Type B pancreatic cell (in vitro differentiated cells): ENCODE measurements around the gene DPM1. TPM values are rescaled to one million over a fixed set of nuclear protein-coding genes. Genes with fewer than 3 reads are reported as not detected.
A peak's percentile ranks its signal among the peaks of the same experiment; 100 is the strongest.

Experiments
- DNase-seq: peaks from one replicate; pipeline ENCODE4 v3.0.0; 2021; ENCODE audit warnings: mixed read lengths; ENCODE audit not compliant: unreplicated experiment; ENCODE audit errors: extremely low spot score
- H3K27ac Mint-ChIP-seq: 2 replicates; pipeline ENCODE4 v1.8.0; 2021; ENCODE audit warnings: mild to moderate bottlenecking, mixed read lengths
- H3K27me3 Mint-ChIP-seq: 2 replicates; pipeline ENCODE4 v1.8.0; 2021; ENCODE audit warnings: mixed read lengths
- H3K36me3 Mint-ChIP-seq: 2 replicates; pipeline ENCODE4 v1.8.0; 2021; ENCODE audit warnings: mixed read lengths
- H3K4me1 Mint-ChIP-seq: one replicate; pipeline ENCODE4 v1.8.0; 2021; ENCODE audit warnings: mixed read lengths; ENCODE audit not compliant: unreplicated experiment
- H3K4me3 Mint-ChIP-seq: 2 replicates; pipeline ENCODE4 v1.8.0; 2021; ENCODE audit warnings: mild to moderate bottlenecking, mixed read lengths
- H3K9me3 Mint-ChIP-seq: 2 replicates; pipeline ENCODE4 v1.8.0; 2021; ENCODE audit warnings: mixed read lengths
- total RNA-seq: library from RNA; stranded (reverse); gene quantifications from 2 replicates; pipeline ENCODE4 v1.2.1, GENCODE V29; 2021; ENCODE audit warnings: low replicate concordance
- TF ChIP-seq, protein P1 (sequence below): fragments of 200-600 bp; sonication (generic); conservative IDR thresholded peaks from 2 replicates; pipeline ENCODE4 v1.5.0; 2021; ENCODE audit warnings: antibody characterized with exemption, mild to moderate bottlenecking

The DPM1 gene
- total RNA-seq, 1 donor from 2014 or later: 36.2 TPM

DNA sequence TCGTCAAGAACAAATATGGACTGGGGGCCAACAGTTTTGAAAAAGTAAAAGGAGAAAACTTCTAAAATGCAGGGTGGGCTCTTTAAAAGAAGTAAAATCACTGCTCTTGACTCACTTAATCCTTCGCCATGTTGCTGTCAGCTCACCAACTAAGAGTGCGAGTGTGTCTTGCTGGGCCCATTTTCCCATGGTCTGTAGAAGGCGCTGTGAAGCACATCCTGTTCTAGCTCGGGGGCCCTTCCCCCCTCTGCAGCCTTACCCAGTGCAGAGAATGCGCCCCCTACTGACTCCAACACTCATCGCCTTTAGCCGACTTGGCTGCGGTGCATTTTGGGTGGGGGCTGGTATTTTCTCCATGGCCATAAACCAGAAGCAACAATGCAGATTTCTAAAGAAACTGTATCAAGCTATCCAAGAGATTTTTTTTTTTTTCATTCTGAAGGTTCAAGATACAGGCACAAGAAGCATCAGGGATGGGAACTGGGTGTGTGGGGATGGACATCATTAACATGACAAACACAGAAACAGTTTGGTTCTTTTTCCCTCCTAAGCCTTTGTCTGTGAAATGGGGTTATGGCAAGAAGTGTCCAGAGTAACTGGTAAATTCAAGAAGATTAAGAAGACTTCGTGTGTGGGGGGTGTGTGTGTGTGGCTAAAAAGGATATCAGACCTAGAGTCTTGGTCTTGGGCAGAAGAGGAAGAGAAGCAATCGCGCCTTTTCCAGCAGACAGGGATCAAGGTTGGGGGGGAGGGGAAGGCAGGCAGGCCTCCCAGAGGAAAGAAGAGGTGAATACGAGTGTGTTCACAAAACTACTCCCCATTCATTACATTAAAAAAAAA, 28.8 kb downstream of the DPM1 start:
- Mint-ChIP-seq H3K9me3 (no peaks in the 10 kb centered on the region), H3K36me3 (peaks cover 29% of the 10 kb centered on the region), H3K27me3 (peaks cover 3% of the 10 kb centered on the region), H3K4me1 (peaks cover 46% of the 10 kb centered on the region), H3K4me3 (peak overlapping the region; percentile 95), H3K27ac (peak overlapping the region; percentile 99)
- TF ChIP-seq, protein P1, sequence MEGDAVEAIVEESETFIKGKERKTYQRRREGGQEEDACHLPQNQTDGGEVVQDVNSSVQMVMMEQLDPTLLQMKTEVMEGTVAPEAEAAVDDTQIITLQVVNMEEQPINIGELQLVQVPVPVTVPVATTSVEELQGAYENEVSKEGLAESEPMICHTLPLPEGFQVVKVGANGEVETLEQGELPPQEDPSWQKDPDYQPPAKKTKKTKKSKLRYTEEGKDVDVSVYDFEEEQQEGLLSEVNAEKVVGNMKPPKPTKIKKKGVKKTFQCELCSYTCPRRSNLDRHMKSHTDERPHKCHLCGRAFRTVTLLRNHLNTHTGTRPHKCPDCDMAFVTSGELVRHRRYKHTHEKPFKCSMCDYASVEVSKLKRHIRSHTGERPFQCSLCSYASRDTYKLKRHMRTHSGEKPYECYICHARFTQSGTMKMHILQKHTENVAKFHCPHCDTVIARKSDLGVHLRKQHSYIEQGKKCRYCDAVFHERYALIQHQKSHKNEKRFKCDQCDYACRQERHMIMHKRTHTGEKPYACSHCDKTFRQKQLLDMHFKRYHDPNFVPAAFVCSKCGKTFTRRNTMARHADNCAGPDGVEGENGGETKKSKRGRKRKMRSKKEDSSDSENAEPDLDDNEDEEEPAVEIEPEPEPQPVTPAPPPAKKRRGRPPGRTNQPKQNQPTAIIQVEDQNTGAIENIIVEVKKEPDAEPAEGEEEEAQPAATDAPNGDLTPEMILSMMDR: peak; percentile 94
- DNase-seq: peak; percentile 91

DNA sequence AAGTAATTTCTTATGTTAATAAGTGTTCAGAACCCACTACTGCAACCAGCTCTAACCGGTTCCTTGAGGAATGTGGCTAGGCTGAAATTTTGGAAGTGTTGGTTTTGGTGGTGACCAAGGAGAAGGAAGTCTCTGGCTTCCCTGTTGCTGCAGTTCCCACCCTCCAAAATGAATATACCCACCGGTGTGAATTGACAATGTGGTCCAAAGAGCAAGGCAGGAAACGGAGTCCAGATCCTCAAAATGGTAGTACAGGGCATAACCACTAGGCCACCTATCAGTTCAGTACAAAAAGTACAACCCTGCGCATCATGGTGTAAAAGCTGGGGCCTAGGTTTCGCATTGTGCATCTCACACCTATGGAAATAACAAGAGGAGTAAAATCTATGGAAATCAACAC, 29.9 kb downstream of the DPM1 start:
- H3K27ac Mint-ChIP-seq: peak overlapping the region; percentile 99
- peaks cover 46% of the 10 kb centered on the region for H3K4me1 Mint-ChIP-seq
- H3K9me3 Mint-ChIP-seq: no peaks in the 10 kb centered on the region
- H3K27me3 Mint-ChIP-seq: peaks cover 3% of the 10 kb centered on the region
- H3K4me3 Mint-ChIP-seq: peak overlapping the region; percentile 95
- TF ChIP-seq, protein P1: peak; percentile 47
- H3K36me3 Mint-ChIP-seq: peaks cover 29% of the 10 kb centered on the region
- no peak for DNase-seq

- peaks cover 32% of the 10 kb centered on the region for H3K36me3 Mint-ChIP-seq
- TF ChIP-seq, protein P1: no peak
- no peaks in the 10 kb centered on the region for H3K9me3 Mint-ChIP-seq
- H3K4me1 Mint-ChIP-seq: peaks cover 55% of the 10 kb centered on the region
- no peak overlapping the region for H3K27ac Mint-ChIP-seq
- no peak overlapping the region for H3K4me3 Mint-ChIP-seq
- DNase-seq: no peak
- peaks cover 3% of the 10 kb centered on the region for H3K27me3 Mint-ChIP-seq
These were observed 31.8 kb downstream of the DPM1 start for GRCh38 chr20:50926530-50926929.

GRCh38 chr20:50924261-50924920, 33.9 kb downstream of the DPM1 start:
- Mint-ChIP-seq H3K36me3 (peaks cover 30% of the 10 kb centered on the region), H3K4me1 (peaks cover 61% of the 10 kb centered on the region), H3K9me3 (no peaks in the 10 kb centered on the region), H3K4me3 (no peak overlapping the region), H3K27ac (peak overlapping the region; percentile 43), H3K27me3 (peaks cover under 1% of the 10 kb centered on the region)
- no peak for DNase-seq
- TF ChIP-seq, protein P1: no peak

- DNase-seq: no peak
- TF ChIP-seq, protein P1: no peak
- Mint-ChIP-seq H3K9me3 (no peaks in the 10 kb centered on the region), H3K36me3 (peaks cover 12% of the 10 kb centered on the region), H3K4me3 (no peak overlapping the region), H3K27me3 (no peaks in the 10 kb centered on the region), H3K27ac (peak overlapping the region; percentile 54), H3K4me1 (peaks cover 54% of the 10 kb centered on the region)
These were observed 36.4 kb downstream of the DPM1 start for GRCh38 chr20:50921803-50922501.
